Stimulated activated CD4-positive, alpha-beta T cell treated with anti-CD3 and anti-CD28 coated beads, TNF-alpha, amount 100 ng/mL, for 48 hours (primary cell): ENCODE data around the gene NKAIN2.
"Not testable (repeated sequence)": the region's sequence is repeated elsewhere in the genome, so short reads cannot be mapped to it uniquely, and the experiment has no call there.

Experiments
- DNase-seq, 3 donors: peaks; one replicate each; pipeline ENCODE4 v3.0.0-alpha.2; 2020; ENCODE audit warnings: low read depth in 3 of 3

The NKAIN2 gene

DNA sequence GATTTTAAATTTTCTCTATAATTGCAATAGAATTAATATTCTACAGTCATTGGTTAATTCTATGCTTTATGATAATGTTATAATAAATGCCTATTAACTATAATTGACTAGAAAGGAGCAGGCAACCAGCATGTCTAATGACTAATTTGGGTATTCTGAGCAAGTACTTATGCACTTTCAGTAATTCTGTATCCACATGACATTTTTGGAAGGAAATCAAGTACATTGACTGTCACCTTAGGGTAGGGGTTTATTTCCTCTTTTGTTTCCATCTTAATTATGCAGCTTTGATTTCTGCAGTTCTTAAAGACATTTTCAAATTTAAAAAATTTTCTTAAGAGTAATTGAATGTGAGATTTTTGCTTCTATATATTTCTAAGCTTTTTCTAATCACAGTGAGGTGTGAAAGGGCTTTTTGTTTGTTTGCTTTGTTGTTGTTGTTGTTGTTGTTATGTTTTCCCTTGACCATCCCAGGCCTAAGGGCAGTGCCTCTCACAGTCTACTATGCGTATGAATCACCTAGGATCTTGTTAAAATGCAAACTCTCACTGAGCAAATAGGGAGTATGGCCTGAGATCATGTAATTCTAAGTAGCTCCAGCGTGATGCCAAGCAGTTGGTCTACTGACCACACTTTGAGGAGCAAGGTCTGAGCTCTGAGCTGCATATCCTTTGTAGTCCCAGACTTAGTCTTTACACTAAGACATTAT is 691.4 kb downstream of the NKAIN2 start:
- no peak for DNase-seq

DNA sequence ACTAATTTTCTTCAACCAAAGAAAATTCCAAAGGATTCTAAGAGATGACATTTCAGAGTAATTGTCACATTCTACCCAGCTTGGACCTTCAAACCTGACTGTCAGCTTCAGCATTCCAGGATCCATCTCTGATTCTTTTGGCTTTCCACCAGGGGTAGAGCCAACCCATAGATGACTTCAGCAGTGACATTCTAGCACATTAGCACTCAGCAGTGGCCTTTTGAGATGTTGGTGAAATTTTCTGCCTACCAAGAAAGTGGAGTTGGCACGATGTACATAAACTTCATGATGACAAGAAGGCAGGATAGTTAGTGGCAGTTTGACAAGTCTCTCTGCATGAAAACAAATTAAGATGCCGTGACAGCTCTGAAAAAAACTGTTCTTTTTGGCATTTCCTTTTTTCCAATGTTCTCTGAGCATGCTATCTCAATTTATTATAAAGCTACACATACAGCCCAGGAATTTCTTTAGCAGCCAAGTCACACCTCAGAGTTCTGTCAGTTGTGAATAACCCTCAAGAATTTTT is 692.1 kb downstream of the NKAIN2 start:
- DNase-seq = no peak

DNA sequence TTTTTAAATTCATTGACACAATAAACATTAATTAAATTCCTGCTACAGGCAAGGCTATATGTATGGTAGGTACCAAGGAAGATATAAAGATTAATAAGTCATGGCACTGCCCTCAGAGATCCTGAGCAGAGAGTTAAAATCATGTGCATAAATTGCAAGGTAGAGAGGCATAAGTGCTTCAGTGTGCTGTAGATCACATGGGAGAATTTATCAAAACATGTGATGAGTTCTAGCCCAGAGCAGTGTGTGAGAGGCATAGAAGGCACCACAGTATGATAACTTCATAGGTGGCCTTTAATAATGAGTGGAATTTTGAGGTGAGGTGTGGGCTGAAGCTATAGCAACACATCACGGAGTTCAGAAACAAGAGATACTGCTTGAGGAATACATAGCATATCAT is 692.7 kb downstream of the NKAIN2 start:
- no peak for DNase-seq

DNA sequence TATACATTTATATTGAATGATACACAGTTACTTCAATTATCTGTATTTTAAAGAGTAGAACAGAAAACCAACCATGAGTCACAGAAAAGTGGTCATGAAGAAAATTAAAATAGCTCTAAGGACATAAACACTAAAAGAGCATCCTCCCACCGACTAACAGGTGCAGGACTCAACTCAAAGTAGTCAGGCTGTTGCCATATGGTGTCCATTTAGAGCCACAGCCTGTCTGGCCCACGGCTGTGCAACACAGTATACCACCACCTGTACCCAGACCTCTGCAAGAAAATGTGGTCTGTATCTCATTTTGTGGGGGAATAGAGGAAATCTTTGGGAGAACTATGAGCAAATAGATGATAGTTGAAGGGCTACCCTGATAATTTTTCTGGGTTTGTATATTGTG is 708.8 kb downstream of the NKAIN2 start:
- DNase-seq = no peak

DNA sequence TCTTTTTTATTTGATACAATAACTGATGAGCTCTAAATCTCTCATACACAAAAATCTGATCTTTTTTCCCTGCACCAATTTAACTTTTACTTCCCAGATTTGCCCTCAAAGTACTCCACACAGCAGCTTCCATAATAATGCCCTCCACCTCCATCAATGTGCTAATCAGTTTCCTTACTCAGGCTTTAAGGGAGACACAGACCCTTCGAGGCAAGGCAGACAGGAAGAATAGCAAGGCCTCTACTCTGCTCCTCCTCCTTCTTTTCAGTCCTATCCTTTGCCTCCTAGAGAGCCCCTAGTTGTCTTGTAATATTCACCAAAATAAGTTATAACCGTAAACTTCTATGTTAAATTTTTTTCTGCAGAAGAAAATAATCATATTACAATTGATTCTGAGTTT is 713.7 kb downstream of the NKAIN2 start:
- DNase-seq = no peak

DNA sequence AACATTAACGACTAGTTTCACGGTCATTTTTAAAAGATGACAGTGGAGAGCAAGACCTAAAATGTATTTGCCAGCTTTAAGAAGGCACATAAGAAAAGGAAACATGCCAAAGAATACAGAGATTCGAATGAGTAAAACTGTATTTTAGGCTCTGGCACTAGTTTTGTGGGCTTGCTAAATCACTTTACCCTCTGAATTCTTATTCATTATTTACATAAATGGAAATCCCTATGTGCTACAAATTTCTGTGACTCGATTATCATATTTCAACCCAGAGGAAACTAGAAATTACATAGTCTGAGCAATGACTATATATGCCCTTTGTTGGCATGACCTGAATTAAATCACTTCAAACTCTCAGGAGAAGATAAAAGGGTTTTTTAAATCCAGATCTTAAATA is 716.8 kb downstream of the NKAIN2 start:
- no peak for DNase-seq

DNA sequence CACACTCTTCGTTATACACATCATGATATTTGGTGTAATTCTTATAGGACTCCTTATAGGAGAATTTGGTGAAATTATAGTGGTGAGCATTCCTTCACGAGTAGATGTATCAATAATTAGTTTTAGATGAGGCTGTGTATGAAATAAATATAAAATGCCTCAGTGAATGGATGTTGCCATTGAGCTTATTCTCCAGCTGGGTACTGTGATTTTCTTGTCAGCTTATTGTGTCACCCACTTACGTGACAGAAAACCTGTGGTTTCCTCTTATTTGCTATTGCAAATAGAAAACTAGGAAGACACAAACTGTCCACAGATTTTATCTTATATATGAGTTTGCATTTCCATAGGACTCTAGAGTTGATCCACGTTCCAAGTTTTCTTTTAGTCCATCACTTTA is 718.7 kb downstream of the NKAIN2 start:
- no peak for DNase-seq

DNA sequence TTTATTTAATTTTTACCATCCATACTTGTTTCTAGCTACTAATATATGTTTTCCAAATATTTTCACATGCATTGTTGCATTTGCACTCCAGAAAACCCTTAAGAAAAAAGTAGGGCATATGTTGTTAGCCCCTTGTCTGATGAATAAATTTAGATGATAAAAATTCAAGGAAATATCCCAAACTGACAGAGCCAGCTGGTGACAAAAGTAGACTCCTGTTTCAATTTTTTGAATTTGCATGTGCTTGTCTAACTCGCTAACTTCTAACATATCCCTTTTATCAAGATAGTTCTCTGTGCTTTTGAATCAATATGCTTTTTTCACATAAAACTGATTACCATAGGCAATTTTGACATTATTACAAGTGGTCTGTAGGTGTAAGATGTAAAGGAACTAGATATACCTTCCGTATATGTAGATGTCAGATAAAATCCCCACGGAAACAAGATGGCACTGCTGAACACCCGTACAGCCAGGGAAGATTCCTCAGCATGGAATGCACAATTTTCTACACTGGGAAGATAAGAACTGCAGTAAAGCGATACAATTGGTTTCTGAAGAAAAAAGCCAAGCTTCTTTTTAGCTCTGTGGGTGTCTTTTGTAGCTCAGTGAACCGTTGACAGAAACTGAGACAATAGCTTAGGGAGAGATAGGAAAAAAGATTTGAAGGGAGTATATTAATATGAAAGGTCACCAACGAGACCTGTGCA is 721.0 kb downstream of the NKAIN2 start:
- DNase-seq = no peak

DNA sequence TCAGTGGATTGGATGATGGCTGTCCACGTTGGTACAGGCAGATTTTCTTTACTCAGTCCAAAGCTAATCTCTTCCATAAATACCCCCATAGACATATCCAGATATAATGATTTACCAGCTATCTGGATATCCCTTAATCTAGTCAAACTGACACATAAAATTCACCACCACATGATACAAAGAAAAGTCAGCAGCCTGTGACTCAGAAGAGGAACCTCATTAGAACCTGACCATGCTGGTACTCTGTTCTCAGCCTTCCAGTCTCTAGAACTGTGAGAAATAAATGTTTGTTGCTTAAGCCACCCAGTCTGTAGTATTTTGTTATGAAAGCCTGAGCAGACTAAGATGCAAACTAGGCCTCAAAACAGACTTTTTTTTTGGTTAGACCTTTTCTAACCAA is 727.3 kb downstream of the NKAIN2 start:
- no peak for DNase-seq

DNA sequence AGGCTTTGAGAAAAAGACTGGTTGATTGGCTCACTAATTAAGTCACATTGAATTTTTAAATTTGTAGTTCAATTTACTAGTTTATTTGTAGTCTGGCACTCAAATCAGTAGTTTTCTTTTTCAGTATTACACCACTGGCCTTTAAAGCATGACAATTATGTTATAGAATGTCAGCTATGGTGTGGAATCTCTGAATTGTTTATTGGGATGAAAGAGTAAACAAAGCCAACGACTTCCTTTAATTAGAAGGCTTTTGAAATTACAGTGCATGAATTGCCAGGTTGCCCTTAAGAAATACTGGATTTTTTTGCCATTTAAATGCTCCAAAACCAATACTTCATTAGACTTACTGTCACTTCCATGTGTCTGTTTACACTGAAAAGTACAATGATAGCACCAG is 731.6 kb downstream of the NKAIN2 start:
- no peak for DNase-seq

DNA sequence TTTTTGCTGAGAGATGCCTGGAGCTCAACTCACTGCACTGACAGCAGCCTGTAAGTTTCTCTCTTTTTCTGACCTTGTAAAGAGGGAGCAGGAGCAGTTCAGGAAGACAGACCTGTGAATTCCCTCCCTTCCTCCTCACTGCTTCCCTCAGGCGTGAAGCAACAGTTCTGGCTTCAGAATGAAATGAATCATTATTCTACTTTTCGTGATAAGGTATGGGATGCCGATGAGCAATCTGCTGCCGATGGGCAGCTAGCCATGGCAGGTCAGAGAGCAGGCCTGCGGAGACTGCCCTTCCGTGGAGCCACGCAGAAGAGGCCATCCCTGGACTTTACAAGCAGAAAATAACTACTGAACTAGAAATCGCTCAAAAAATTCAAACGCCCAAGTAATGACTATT is 732.1 kb downstream of the NKAIN2 start:
- no peak for DNase-seq

DNA sequence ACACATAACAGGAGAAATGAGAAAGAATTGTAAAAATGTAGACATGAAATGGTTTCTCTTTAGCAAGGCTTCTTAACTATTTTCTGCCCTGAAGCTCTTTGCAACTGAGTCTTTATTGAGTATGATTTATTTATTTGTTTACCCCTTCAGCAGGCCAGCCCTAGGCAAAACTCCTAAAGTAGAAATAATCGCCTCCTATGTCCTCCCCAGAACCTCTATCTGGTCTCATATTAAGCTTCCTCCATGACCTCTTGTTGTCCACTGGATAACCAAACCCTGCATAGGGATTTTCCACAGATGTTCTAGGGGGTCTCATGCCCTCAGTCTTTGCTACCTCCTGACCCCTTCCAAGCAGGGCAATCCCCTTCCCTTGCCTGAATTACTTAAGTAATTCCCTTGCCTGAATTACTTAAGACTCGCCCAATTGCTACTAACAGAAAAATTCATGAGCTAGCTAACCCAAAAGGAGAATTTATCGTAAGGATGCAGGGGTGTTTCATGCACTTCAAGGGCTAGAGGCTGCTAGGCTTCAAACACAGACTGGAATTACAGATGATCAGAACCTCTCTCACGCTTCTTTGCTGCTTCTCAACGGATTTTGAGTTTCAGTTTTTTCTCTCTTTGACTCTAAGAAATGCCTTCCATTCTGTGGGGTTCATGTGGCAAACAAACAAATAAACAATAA is 732.6 kb downstream of the NKAIN2 start:
- no peak for DNase-seq

DNA sequence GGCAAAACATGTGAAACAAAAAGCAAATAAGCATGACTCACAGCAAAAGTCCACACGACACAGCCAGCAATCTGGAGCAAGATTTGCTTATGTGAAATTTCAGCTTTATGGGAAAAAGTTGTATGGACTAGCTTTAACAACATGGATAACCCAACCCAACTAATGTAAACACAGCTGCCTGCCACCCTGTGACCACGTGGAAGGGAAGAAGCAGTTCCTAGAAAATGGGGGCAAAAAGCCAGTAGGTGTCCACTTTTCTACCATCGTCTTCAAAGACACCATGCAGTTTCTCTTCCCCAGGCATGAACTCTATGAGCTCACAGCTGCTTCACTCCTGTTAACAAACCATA is 733.2 kb downstream of the NKAIN2 start:
- DNase-seq = no peak

DNA sequence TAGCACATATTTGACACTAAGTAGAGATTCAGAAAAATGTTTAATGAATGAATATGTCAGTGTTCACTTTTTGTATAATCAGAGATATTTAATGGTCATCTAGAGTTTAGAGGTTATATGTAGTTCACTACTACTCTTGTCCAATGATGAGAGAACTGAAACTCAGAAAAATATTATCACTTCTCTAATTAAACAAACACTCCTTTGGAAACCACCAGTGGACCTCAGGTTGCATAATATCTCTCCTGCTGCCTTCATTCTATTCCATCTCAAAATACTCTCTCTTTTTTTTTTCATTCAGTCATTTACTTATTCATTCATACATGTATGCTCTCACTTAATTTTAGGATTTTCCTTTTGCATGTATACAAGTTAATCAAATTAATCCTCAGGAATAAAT is 735.4 kb downstream of the NKAIN2 start:
- DNase-seq = no peak

DNA sequence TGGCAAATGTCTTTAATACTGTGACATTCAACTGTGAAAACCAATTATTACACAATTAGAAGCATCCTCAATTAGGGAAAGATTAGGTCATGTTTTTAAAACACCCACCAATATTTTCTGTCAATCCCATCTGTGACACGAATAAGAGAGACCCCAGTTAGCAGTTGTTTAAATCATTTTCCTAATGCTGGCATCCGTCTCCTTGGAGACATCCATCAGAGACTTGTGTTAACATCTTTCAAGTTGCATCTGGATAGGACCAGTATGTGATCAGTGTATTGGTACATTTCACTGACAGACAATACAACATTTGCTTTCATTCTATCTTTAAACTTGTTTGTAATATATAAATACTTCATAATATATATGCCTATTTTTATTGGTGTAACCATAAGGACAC is 737.9 kb downstream of the NKAIN2 start:
- DNase-seq = no peak

DNA sequence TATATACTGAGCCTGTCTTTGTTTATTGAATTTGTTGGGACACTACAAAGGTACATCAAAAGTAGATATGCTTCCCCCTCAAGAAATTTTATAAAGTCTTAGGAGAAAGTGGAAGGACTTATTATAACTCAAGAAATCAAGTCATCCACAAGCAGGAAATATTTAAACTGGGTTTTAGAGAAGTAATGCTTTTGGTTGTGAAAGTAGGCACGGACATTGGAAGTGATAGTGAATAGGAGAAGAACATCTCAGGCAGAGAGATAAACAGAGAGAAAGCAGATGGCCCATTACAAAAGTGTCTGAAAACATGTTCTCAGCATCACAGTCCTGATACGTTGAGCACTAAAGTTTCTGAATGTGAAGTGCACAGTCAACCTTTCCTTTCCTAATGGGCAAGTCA is 742.9 kb downstream of the NKAIN2 start:
- DNase-seq = no peak

DNA sequence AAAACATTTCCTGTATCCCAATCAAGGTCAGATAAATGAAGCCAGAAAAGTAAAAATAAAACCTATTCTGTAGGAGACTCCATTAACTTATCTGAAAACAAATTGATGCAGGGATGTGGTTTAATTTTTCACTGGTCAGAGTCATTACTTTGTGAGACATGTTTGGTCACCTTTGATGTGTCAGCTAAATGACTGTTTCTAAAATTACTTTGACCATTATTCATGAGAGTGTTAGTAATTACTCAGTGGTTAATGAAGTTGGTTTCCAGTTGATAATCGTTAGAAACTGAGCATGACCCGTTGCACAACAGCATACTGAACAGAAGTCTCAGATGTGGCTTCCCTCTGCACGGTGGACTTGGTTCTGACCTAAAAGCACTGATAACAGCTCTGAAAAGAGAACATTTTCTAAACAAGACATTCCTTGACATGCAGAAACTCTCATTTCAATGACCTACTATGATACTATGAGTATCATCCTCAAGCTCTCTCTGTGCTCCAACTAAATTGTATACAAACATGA is 748.1 kb downstream of the NKAIN2 start:
- no peak for DNase-seq

DNA sequence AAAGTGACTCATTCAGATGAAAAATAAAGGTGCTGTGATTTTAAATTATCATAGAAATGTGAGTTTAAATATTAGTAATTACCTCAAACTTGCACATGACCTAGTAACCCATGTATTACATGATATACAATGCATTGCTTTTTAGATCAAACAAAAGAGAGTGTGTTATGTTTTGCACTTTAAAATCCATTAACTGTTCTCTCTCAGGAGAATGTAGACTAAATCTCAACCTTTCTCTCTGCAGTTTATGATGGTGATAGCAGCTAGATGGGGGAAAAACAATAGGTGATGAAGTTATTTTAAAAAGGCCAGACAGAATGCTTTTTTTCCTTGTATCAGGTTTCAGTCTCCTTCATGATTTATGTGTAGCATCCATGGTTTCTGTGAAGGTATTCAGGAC is 754.2 kb downstream of the NKAIN2 start:
- DNase-seq = no peak

DNA sequence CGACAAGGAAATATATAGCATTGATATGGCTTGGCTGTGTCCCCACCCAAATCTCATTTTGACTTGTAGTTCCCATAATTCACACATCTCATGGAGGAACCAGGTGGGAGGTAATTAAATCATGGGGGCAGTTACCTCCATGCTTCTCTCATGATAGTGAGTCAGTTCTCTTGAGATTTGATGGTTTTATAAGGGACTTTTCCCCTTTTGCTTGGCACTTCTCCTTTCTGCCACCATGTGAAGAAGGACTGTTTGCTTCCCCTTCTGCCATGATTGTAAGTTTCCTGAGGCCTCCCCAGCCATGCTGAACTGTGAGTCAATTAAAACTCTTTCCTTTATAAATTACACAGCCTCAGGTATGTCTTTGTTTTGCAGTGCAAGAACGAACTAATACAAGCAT is 756.4 kb downstream of the NKAIN2 start:
- DNase-seq = not testable (repeated sequence)

DNA sequence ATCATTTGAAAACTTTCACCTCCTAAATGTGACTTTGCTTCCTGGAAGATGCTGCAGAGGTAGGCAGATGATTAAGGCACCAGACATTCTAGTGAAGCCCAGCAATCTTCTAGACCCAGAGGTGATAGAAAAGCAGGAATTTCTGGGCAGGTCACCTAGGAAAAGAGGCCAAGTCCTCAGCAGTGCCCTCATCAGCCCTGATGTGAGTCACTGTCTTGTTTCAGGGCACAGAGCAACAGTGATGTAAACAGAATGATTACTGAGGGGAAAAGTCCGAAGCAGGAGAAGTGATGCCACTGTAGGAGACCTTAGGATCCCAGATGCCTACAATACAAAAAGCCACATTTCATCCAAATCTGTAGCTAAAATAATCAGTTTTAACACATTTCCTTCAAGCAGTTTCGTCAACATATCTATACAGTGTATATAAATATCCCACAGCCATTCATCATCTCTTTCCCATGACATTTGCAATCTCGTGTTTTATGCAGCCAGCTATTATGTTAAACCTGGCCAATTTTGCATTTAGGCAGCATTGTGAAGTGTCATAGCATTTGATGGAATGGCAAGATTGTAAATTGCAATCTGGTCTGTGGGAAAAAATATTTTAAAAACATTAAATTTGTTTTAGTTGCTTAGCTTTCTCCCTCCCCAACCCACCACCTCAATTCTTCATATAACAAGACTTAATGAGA is 757.4 kb downstream of the NKAIN2 start:
- DNase-seq = no peak

DNA sequence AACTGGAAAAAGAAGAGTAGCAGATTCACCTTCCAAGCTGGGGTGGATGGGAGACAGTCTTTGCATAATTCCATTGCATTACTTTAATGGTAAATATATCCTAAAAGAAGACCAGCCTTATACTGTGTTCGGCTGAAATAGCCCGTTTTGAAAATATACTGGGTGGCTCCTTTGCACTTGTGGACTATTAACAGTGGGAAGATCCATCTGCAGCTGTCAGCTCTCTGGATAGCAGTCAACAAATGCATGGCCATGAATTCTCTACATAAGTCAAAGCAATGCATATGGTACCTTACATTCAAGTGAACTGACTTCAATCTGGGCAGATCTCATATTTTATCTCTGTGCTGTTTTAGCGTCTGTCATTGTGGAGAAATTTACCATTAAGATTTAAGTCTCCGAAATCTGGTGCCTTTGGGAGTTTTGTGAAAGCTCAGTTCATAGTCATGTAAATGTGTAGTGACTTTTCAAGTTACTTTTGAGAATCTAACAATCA is 758.0 kb downstream of the NKAIN2 start:
- no peak for DNase-seq

DNA sequence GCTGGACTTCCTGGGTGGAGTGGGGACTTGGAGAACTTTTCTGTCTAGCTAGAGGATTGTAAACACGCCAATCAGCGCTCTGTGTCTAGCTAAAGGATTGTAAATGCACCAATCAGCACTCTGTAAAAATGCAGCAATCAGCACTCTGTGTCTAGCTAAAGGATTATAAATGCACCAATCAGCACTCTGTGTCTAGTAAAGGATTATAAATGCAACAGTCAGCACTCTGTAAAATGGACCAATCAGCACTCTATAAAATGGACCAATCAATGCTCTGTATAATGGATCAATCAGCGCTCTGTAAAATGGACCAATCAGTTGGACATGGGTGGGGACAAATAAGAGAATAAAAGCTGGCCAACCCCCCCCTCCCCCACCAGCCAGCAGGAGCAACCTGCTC is 760.5 kb downstream of the NKAIN2 start:
- not testable (repeated sequence) for DNase-seq
